HUES48 (cell line): ENCODE data around the gene ALDH1A2.

Source experiments
- H3K27ac ChIP-seq: one replicate; pipeline ENCODE4 v1.7.0; 2013; ENCODE audit warnings: low read depth, low read length, inconsistent platforms
- H3K27me3 ChIP-seq: 2 replicates; pipeline ENCODE4 v1.6.1; 2013; ENCODE audit warnings: mild to moderate bottlenecking, low read length; ENCODE audit not compliant: control insufficient read depth, insufficient read depth
- H3K36me3 ChIP-seq: 2 replicates; pipeline ENCODE4 v1.6.1; 2013; ENCODE audit warnings: low read length; ENCODE audit not compliant: control insufficient read depth, insufficient read depth
- H3K4me1 ChIP-seq: 2 replicates; pipeline ENCODE4 v1.6.1; 2013; ENCODE audit warnings: mild to moderate bottlenecking, low read length; ENCODE audit not compliant: control insufficient read depth, insufficient read depth
- H3K4me3 ChIP-seq: 2 replicates; pipeline ENCODE4 v1.5.1; 2013; ENCODE audit warnings: mild to moderate bottlenecking, low read depth, low read length
- H3K9ac ChIP-seq: 2 replicates; pipeline ENCODE4 v1.6.1; 2013; ENCODE audit warnings: mild to moderate bottlenecking, low read depth, low read length, moderate library complexity
- H3K9me3 ChIP-seq: 2 replicates; pipeline ENCODE4 v1.6.1; 2013; ENCODE audit warnings: low read length; ENCODE audit not compliant: control insufficient read depth, insufficient read depth

ALDH1A2 gene

GRCh38 chr15:57943754-57944420 is 121.6 kb downstream of the ALDH1A2 start:
- Histone ChIP-seq H3K27me3 (no peaks in the 10 kb centered on the region; the same call in 1 of the 2 replicates), H3K36me3 (no peaks in the 10 kb centered on the region), H3K27ac (no peak overlapping the region), H3K9me3 (no peaks in the 10 kb centered on the region), H3K9ac (no peak overlapping the region), H3K4me3 (no peak overlapping the region), H3K4me1 (peaks cover 5% of the 10 kb centered on the region; the same call in 1 of the 2 replicates)

- H3K27ac ChIP-seq = no peak overlapping the region
- no peaks in the 10 kb centered on the region for H3K9me3 ChIP-seq
- no peaks in the 10 kb centered on the region for H3K36me3 ChIP-seq
- H3K4me3 ChIP-seq = no peak overlapping the region
- no peak overlapping the region for H3K9ac ChIP-seq
- peaks cover 5% of the 10 kb centered on the region; the same call in 1 of the 2 replicates for H3K4me1 ChIP-seq
- H3K27me3 ChIP-seq = no peaks in the 10 kb centered on the region; the same call in 1 of the 2 replicates
Measured at GRCh38 chr15:57943171-57943570, 122.3 kb downstream of the ALDH1A2 start.

- Histone ChIP-seq H3K36me3 (no peaks in the 10 kb centered on the region), H3K27ac (no peak overlapping the region), H3K9ac (no peak overlapping the region), H3K27me3 (no peaks in the 10 kb centered on the region; the same call in 1 of the 2 replicates), H3K4me3 (no peak overlapping the region), H3K4me1 (no peaks in the 10 kb centered on the region), H3K9me3 (no peaks in the 10 kb centered on the region)
Measured at GRCh38 chr15:57941816-57942215, 123.7 kb downstream of the ALDH1A2 start.

- H3K27ac ChIP-seq = no peak overlapping the region
Measured at GRCh38 chr15:57932348-57932747, 133.2 kb downstream of the ALDH1A2 start.

GRCh38 chr15:57931570-57931969 is 133.9 kb downstream of the ALDH1A2 start:
- no peaks in the 10 kb centered on the region for H3K9me3 ChIP-seq
- no peaks in the 10 kb centered on the region for H3K27me3 ChIP-seq
- H3K36me3 ChIP-seq = no peaks in the 10 kb centered on the region
- no peak overlapping the region for H3K27ac ChIP-seq
- H3K9ac ChIP-seq = no peak overlapping the region
- no peak overlapping the region for H3K4me3 ChIP-seq
- peaks cover 9% of the 10 kb centered on the region for H3K4me1 ChIP-seq

More at GRCh38 chr15:57932348-57932747, 133.2 kb downstream of the ALDH1A2 start:
- H3K36me3 ChIP-seq = no peaks in the 10 kb centered on the region
- peaks cover 9% of the 10 kb centered on the region for H3K4me1 ChIP-seq
- H3K9me3 ChIP-seq = no peaks in the 10 kb centered on the region
- no peak overlapping the region for H3K9ac ChIP-seq
- no peaks in the 10 kb centered on the region for H3K27me3 ChIP-seq
- H3K4me3 ChIP-seq = peak overlapping the region; percentile 13; the same call in 1 of the 2 replicates

- Histone ChIP-seq H3K9me3 (no peaks in the 10 kb centered on the region), H3K9ac (no peak overlapping the region), H3K4me3 (no peak overlapping the region), H3K27me3 (no peaks in the 10 kb centered on the region), H3K36me3 (no peaks in the 10 kb centered on the region), H3K4me1 (peaks cover 1% of the 10 kb centered on the region), H3K27ac (no peak overlapping the region)
Measured at GRCh38 chr15:57927091-57927631, 138.3 kb downstream of the ALDH1A2 start.

- Histone ChIP-seq H3K9me3 (no peaks in the 10 kb centered on the region), H3K36me3 (no peaks in the 10 kb centered on the region), H3K27ac (no peak overlapping the region), H3K4me1 (no peaks in the 10 kb centered on the region), H3K27me3 (no peaks in the 10 kb centered on the region), H3K4me3 (no peak overlapping the region), H3K9ac (no peak overlapping the region)
Measured at GRCh38 chr15:57925650-57926049, 139.9 kb downstream of the ALDH1A2 start.

- H3K27ac ChIP-seq = no peak overlapping the region
- no peak overlapping the region for H3K4me3 ChIP-seq
- no peaks in the 10 kb centered on the region for H3K36me3 ChIP-seq
- no peaks in the 10 kb centered on the region for H3K4me1 ChIP-seq
- H3K9me3 ChIP-seq = no peaks in the 10 kb centered on the region
- no peaks in the 10 kb centered on the region for H3K27me3 ChIP-seq
- no peak overlapping the region for H3K9ac ChIP-seq
Measured at GRCh38 chr15:57924598-57924997, 140.9 kb downstream of the ALDH1A2 start.

GRCh38 chr15:57923750-57924149 is 141.8 kb downstream of the ALDH1A2 start:
- no peak overlapping the region for H3K4me3 ChIP-seq
- H3K27ac ChIP-seq = no peak overlapping the region
- no peaks in the 10 kb centered on the region for H3K4me1 ChIP-seq

GRCh38 chr15:57923306-57923705 is 142.2 kb downstream of the ALDH1A2 start:
- H3K27me3 ChIP-seq = no peaks in the 10 kb centered on the region
- no peak overlapping the region for H3K27ac ChIP-seq
- no peaks in the 10 kb centered on the region for H3K9me3 ChIP-seq
- H3K36me3 ChIP-seq = no peaks in the 10 kb centered on the region
- no peak overlapping the region for H3K9ac ChIP-seq
- H3K4me3 ChIP-seq = no peak overlapping the region
- H3K4me1 ChIP-seq = no peaks in the 10 kb centered on the region

More at GRCh38 chr15:57923750-57924149, 141.8 kb downstream of the ALDH1A2 start:
- no peaks in the 10 kb centered on the region for H3K27me3 ChIP-seq
- H3K9ac ChIP-seq = no peak overlapping the region
- no peaks in the 10 kb centered on the region for H3K36me3 ChIP-seq
- no peaks in the 10 kb centered on the region for H3K9me3 ChIP-seq

GRCh38 chr15:57922776-57923175 is 142.7 kb downstream of the ALDH1A2 start:
- no peak overlapping the region for H3K9ac ChIP-seq
- H3K27me3 ChIP-seq = no peaks in the 10 kb centered on the region
- no peaks in the 10 kb centered on the region for H3K9me3 ChIP-seq
- no peak overlapping the region for H3K4me3 ChIP-seq
- H3K36me3 ChIP-seq = no peaks in the 10 kb centered on the region
- no peak overlapping the region for H3K27ac ChIP-seq
- H3K4me1 ChIP-seq = no peaks in the 10 kb centered on the region
